ENCODE results near the gene FAM227B. TPM values are rescaled to one million over a fixed set of nuclear protein-coding genes. Genes with fewer than 3 reads are reported as not detected.

FAM227B gene
- total and polyA plus RNA-seq, 7 donors = 2.7 to 11.9 (median 6.9) TPM

DNA sequence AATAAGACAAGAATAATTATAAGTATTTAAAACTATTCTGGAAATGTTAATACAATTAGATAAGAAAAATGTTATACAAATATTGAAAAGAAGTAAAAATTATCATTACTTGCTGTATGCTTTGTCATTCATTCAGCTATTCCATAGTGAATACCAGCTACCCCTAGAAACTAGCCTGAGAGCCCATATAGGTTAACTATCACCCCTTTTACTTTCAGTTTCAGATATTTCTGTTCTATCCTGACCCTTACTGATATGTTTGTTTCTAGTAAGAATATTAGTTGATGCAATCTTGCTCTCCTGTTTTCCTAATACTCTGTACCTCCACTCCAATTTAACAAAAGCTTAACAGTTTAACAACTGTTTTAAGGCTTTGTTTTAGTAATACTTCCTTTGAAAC lies 31.6 kb downstream of the FAM227B start:
- H3K27me3 ChIP-seq (ENCODE audit: insufficient read depth in 3 of 3, low read length in 2 of 3) = no peaks in the 10 kb centered on the region

GRCh38 chr15:49573421-49573820 lies 47.2 kb downstream of the FAM227B start:
- DNase-seq = no peak
- H3K27me3 ChIP-seq (ENCODE audit: insufficient read depth in 3 of 3, low read length in 2 of 3) = no peaks in the 10 kb centered on the region
- H3K27ac ChIP-seq = no peak overlapping the region
- no peak for TF ChIP-seq CTCF (IDR thresholded peaks at IDR 0.05)
- ATAC-seq = no peak
- no peak overlapping the region for H3K4me3 ChIP-seq
- no peaks in the 10 kb centered on the region for H3K4me1 ChIP-seq
- 81 to 100% (median 89%) methylated on average over 1 of the region's 1 CpG for WGBS, 3 donors
- intact Hi-C loops (cut with DNase I) = no loop called here
- peaks cover 0 to 5% of the 10 kb centered on the region in 2 donors for H3K36me3 ChIP-seq (ENCODE audit: insufficient read depth in 1 of 2, low read depth in 1 of 2)
- no peaks in the 10 kb centered on the region for H3K9me3 ChIP-seq

More for the DNA sequence above, 31.6 kb downstream of the FAM227B start:
- Histone ChIP-seq H3K36me3 (ENCODE audit: insufficient read depth in 1 of 2, low read depth in 1 of 2) (no peaks in the 10 kb centered on the region), H3K27ac (no peak overlapping the region), H3K9me3 (no peaks in the 10 kb centered on the region), H3K4me3 (no peak overlapping the region), H3K4me1 (no peaks in the 10 kb centered on the region)
- DNase-seq = no peak
- intact Hi-C loops (cut with DNase I) = no loop called here
- TF ChIP-seq CTCF (IDR thresholded peaks at IDR 0.05) = no peak
- no peak for ATAC-seq

DNA sequence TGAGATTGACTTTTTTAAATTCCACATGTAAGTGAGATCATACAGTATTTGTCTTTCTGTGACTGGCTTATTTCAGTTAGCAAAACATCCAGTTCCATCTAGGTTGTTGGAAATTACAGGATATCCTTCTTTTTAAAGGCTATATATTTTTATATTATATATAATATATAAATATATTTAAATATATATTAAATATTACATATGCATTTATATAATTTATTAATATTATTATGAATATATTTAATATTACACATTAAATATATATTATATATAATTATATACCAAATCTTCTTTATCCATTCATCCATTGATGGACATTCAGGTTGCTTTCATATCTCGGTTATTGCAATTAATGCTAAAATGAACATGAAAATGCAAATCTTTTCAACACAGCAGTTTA lies 49.9 kb downstream of the FAM227B start:
- no peak for TF ChIP-seq CTCF (IDR thresholded peaks at IDR 0.05)
- 93 to 95% (median 93%) methylated on average over 1 of the region's 1 CpG for WGBS, 3 donors
- intact Hi-C loops (cut with DNase I) = no loop called here
- Histone ChIP-seq H3K36me3 (ENCODE audit: insufficient read depth in 1 of 2, low read depth in 1 of 2) (no peaks in the 10 kb centered on the region), H3K4me3 (no peak overlapping the region), H3K27ac (no peak overlapping the region), H3K27me3 (ENCODE audit: insufficient read depth in 3 of 3, low read length in 2 of 3) (no peaks in the 10 kb centered on the region), H3K9me3 (no peaks in the 10 kb centered on the region), H3K4me1 (no peaks in the 10 kb centered on the region)
- DNase-seq = no peak
- no peak for ATAC-seq

GRCh38 chr15:49570174-49570573 lies 50.4 kb downstream of the FAM227B start:
- no peak for DNase-seq
- Histone ChIP-seq H3K27me3 (ENCODE audit: insufficient read depth in 3 of 3, low read length in 2 of 3) (no peaks in the 10 kb centered on the region), H3K9me3 (no peaks in the 10 kb centered on the region), H3K36me3 (ENCODE audit: insufficient read depth in 1 of 2, low read depth in 1 of 2) (no peaks in the 10 kb centered on the region), H3K27ac (no peak overlapping the region), H3K4me1 (no peaks in the 10 kb centered on the region), H3K4me3 (no peak overlapping the region)
- no peak for TF ChIP-seq CTCF (IDR thresholded peaks at IDR 0.05)
- intact Hi-C loops (cut with DNase I) = no loop called here
- ATAC-seq = no peak
- WGBS, 3 donors = 47 to 91% (median 86%) methylated on average over 1 of the region's 1 CpG

DNA sequence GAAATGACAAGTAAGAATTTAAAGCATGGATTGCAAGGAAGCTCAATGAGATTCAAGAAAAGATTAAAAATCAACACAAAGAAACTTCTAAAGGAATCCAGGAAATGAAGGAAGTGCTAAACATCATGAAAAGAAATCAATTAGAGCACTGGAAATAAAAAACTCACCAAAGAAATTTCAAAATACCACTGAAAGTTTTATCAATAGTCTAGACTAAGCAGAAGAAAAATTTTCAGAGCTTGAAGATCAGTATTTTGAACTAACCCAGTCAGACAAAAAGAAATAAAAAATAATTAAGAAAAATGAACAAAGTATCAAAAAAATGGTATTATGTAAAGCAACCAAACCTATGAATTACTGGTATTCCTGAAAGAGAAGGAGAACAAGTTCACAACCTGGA lies 60.6 kb downstream of the FAM227B start:
- ATAC-seq = no peak
- H3K27ac ChIP-seq = no peak overlapping the region
- DNase-seq = no peak
- no peaks in the 10 kb centered on the region for H3K4me1 ChIP-seq
- H3K9me3 ChIP-seq = peaks cover 33% of the 10 kb centered on the region
- H3K27me3 ChIP-seq (ENCODE audit: insufficient read depth in 3 of 3, low read length in 2 of 3) = no peaks in the 10 kb centered on the region
- no peak for TF ChIP-seq CTCF (IDR thresholded peaks at IDR 0.05)
- no peaks in the 10 kb centered on the region for H3K36me3 ChIP-seq (ENCODE audit: insufficient read depth in 1 of 2, low read depth in 1 of 2)
- H3K4me3 ChIP-seq = no peak overlapping the region
- intact Hi-C loops (cut with DNase I) = no loop called here
